Ishikawa (cell line): ENCODE results near the gene HEATR9.

Source experiments
- CEBPB ChIP-seq: IDR thresholded peaks from 2 replicates; pipeline ENCODE4 v1.6.1; 2012
- CREB1 ChIP-seq: IDR thresholded peaks from 2 replicates; pipeline ENCODE4 v1.6.1; 2012; ENCODE audit warnings: low read depth
- EGR1 ChIP-seq: IDR thresholded peaks from 2 replicates; pipeline ENCODE4 v1.6.1; 2012
- EP300 ChIP-seq: IDR thresholded peaks from 2 replicates; pipeline ENCODE4 v1.6.1; 2012; ENCODE audit warnings: borderline replicate concordance
- FOXM1 ChIP-seq: IDR thresholded peaks from 2 replicates; pipeline ENCODE4 v1.6.1; 2012; ENCODE audit warnings: low read depth, borderline replicate concordance
- MAX ChIP-seq: IDR thresholded peaks from 2 replicates; pipeline ENCODE4 v1.6.1; 2012
- NFIC ChIP-seq: IDR thresholded peaks from 2 replicates; pipeline ENCODE4 v1.6.1; 2012
- RAD21 ChIP-seq: IDR thresholded peaks from 2 replicates; pipeline ENCODE4 v1.6.1; 2012; ENCODE audit warnings: low read depth
- TAF1 ChIP-seq: IDR thresholded peaks from 2 replicates; pipeline ENCODE4 v1.6.1; 2012; ENCODE audit warnings: low read depth, mild to moderate bottlenecking
- TCF12 ChIP-seq: IDR thresholded peaks from 2 replicates; pipeline ENCODE4 v1.6.1; 2012; ENCODE audit warnings: low read depth
- TEAD4 ChIP-seq: IDR thresholded peaks from 2 replicates; pipeline ENCODE4 v1.6.1; 2012
- YY1 ChIP-seq: IDR thresholded peaks from 2 replicates; pipeline ENCODE4 v1.6.1; 2012; ENCODE audit warnings: low read depth
- ZBTB7A ChIP-seq: IDR thresholded peaks from 2 replicates; pipeline ENCODE4 v1.6.1; 2012; ENCODE audit warnings: low read depth
- TF ChIP-seq, protein P1 (sequence below): IDR thresholded peaks from 2 replicates; pipeline ENCODE4 v1.6.1; 2012; ENCODE audit warnings: low read depth, mild to moderate bottlenecking
- TF ChIP-seq, protein P2 (sequence below): IDR thresholded peaks from 2 replicates; pipeline ENCODE4 v1.6.1; 2012

Gene HEATR9, protein sequence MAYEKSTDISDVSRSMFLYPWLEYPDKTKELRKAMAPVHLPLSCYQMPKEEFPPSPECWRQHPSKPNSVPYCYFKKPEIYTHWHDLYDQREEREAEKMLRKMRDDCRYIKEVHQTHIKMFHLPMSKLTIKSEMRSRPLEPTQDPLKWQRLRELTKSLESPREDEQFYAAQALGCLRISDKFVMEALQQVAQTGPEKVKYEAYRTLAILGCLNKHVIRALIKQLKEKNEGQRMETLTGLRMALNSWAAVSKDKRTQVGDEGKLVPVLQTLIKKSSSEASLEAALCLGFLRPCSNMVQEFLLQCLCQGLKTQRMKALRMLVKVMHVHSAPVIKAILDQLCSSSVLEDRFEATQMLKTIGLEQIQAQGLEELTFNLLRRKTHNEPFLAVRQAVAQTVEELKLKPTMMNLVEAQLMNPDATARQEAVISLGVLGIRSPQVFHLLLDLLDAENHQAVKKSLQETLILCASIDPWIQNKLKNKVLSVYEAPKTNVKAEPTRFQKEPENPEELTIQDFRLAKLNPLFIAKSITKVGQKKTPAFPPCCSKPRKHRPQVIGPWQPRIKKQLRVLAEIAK

DNA sequence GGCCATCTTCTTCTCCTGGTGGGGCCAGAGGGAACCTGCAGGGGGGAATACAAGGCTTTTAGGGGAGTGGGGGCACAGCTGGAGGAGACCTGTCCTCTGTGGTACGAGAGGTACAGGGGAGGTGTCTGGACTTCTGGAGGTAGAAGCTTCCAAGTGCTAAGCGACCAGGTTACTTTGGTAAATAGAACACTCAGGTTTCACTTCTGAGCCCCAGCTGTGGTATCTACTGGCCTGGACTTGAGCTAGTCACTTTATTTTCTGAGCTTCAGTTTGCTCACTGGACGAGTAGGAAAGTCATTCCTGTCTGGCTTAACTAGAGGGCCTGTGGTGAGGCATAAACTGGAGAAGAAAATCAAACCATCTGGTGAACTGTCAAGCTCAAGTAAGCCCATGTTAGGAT, at the start of gene HEATR9:
TSS of gene HEATR9 (minus strand) at position 155 of the 400 bp plus-strand sequence. CDS start at position 6, 149 bp downstream.
- TF ChIP-seq MAX = no peak
- no peak for TF ChIP-seq ZBTB7A
- TF ChIP-seq, protein P1, sequence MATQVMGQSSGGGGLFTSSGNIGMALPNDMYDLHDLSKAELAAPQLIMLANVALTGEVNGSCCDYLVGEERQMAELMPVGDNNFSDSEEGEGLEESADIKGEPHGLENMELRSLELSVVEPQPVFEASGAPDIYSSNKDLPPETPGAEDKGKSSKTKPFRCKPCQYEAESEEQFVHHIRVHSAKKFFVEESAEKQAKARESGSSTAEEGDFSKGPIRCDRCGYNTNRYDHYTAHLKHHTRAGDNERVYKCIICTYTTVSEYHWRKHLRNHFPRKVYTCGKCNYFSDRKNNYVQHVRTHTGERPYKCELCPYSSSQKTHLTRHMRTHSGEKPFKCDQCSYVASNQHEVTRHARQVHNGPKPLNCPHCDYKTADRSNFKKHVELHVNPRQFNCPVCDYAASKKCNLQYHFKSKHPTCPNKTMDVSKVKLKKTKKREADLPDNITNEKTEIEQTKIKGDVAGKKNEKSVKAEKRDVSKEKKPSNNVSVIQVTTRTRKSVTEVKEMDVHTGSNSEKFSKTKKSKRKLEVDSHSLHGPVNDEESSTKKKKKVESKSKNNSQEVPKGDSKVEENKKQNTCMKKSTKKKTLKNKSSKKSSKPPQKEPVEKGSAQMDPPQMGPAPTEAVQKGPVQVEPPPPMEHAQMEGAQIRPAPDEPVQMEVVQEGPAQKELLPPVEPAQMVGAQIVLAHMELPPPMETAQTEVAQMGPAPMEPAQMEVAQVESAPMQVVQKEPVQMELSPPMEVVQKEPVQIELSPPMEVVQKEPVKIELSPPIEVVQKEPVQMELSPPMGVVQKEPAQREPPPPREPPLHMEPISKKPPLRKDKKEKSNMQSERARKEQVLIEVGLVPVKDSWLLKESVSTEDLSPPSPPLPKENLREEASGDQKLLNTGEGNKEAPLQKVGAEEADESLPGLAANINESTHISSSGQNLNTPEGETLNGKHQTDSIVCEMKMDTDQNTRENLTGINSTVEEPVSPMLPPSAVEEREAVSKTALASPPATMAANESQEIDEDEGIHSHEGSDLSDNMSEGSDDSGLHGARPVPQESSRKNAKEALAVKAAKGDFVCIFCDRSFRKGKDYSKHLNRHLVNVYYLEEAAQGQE = no peak
- TF ChIP-seq, protein P2, sequence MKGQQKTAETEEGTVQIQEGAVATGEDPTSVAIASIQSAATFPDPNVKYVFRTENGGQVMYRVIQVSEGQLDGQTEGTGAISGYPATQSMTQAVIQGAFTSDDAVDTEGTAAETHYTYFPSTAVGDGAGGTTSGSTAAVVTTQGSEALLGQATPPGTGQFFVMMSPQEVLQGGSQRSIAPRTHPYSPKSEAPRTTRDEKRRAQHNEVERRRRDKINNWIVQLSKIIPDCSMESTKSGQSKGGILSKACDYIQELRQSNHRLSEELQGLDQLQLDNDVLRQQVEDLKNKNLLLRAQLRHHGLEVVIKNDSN = no peak
- no peak for TF ChIP-seq NFIC
- no peak for TF ChIP-seq YY1
- TF ChIP-seq FOXM1 = no peak
- no peak for TF ChIP-seq CREB1
- no peak for TF ChIP-seq EP300
- TF ChIP-seq TEAD4 = no peak
- no peak for TF ChIP-seq TCF12
- TF ChIP-seq TAF1 = no peak
- TF ChIP-seq EGR1 = no peak
- no peak for TF ChIP-seq CEBPB
- TF ChIP-seq RAD21 = no peak

DNA sequence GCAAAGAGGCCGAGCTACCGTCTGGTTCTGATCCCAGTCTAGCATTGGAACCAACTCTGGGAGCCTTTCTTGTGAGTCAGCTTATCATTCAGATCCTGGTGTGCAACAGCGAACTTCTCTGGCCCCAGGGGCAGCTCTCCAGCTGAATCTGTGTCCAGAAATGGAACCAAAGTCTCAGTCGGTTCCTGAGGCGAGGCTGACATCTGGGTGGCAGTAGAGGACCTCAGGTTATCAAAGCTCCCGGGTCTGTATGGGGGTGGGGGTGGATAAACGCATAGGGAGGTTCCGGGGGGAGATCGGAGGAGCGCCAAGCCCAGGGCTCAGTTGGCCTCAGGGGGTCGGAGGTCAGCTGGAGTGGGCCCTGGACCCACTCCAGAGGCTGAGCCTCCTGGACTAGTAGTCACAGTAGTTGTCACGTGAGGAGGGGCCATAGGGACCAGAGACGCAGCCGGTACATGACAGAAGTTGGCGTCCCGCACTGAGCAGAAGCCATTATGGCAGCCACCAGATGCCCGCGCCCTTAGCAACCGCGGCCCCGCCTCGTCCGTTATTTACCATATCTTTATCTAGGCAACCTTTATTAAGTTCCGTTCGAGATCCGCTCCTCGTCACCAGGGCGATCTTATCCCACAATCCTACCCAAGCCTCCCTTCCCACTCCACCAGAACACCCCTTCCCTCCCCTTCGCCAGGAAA, 49.0 kb upstream of the HEATR9 start:
- TF ChIP-seq NFIC (no peak), TEAD4 (no peak)

- no peak for TF ChIP-seq MAX
These were observed 46.7 kb upstream of the HEATR9 start for GRCh38 chr17:35915153-35915964.

- TF ChIP-seq CEBPB (no peak), MAX (no peak), YY1 (no peak), EP300 (no peak), TCF12 (no peak), NFIC (no peak), CREB1 (no peak), TAF1 (no peak), EGR1 (no peak), RAD21 (no peak), FOXM1 (no peak), ZBTB7A (no peak), TEAD4 (no peak)
- TF ChIP-seq, protein P2 = no peak
- TF ChIP-seq, protein P1 = no peak
These were observed 45.7 kb upstream of the HEATR9 start for GRCh38 chr17:35914354-35914753.

- no peak for TF ChIP-seq TEAD4
- no peak for TF ChIP-seq CREB1
- TF ChIP-seq EGR1 = no peak
- TF ChIP-seq, protein P2 = no peak
- no peak for TF ChIP-seq ZBTB7A
- TF ChIP-seq CEBPB = no peak
- TF ChIP-seq NFIC = no peak
- TF ChIP-seq EP300 = no peak
- TF ChIP-seq MAX = no peak
- TF ChIP-seq YY1 = no peak
- TF ChIP-seq TCF12 = no peak
- TF ChIP-seq TAF1 = no peak
- TF ChIP-seq RAD21 = no peak
- TF ChIP-seq, protein P1 = no peak
- no peak for TF ChIP-seq FOXM1
These were observed 44.9 kb upstream of the HEATR9 start for GRCh38 chr17:35913609-35914008.
